ENCODE measurements around the gene SLC4A1. TPM values are rescaled to one million over a fixed set of nuclear protein-coding genes. Genes with fewer than 3 reads are reported as not detected.

SLC4A1 gene
- total and polyA plus RNA-seq, 2 of the 13 experiments (the other 11 are each of a cell fraction or from before 2014, with no cell fraction given): not detected

DNA sequence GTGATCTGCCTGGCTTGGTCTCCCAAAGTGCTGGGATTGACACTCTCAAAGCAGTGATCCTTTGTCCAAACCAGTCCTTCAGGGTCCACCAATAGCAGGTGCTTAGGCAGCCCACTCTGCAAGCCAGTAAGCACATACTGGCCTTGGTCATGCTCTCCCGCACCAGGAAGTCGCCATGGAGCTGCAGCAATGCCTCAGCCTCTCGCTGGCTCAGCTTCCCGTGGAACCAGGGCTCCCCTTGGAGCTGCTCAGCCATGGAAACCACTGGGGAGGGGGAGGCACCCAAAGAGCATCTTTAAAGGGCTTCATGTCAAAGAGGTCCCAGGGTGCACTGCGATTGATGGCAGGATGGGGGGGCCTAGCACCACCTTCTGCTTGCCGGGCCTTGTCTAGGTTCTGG is 38.8 kb downstream of the SLC4A1 start:
- CTCF ChIA-PET (ENCODE audit: low intra/inter-chr PET ratio, low total read pairs): no interaction called here
- FAIRE-seq (no peak), DNase-seq (ENCODE audit: low spot score) (no peak), ATAC-seq (peak; percentile 20; the same call in 1 of the 3 replicates)
- no peak overlapping the region for H3K9ac ChIP-seq (ENCODE audit: insufficient read depth, low read depth, low read length)
- in situ Hi-C loops (cut with HindIII; ENCODE audit: extremely low pct_ligation_motif_present, low pct_unique_long_range_greater_than_20kb) (no loop called here), intact Hi-C loops (cut with micrococcal nuclease; ENCODE audit: unreplicated experiment) (no loop called here)
- H3K27me3 ChIP-seq (ENCODE audit: control insufficient read depth in 1 of 2, insufficient read depth in 2 of 2, low read length in 2 of 2): peaks cover 0 to 30% of the 10 kb centered on the region in 2 experiments; a peak in 3 of 5 replicates
- no peaks in the 10 kb centered on the region for H3K4me1 ChIP-seq (ENCODE audit: insufficient read depth, low read length)
- TF ChIP-seq CEBPG (CRISPR knock-in tag; IDR thresholded peaks at IDR 0.05) (no peak), RARA (CRISPR knock-in tag; IDR thresholded peaks at IDR 0.05) (no peak), FOXJ3 (CRISPR knock-in tag; IDR thresholded peaks at IDR 0.05; ENCODE audit: borderline replicate concordance) (no peak), NR3C1 (CRISPR knock-in tag; IDR thresholded peaks at IDR 0.05) (no peak), ZSCAN9 (CRISPR knock-in tag; IDR thresholded peaks at IDR 0.05; ENCODE audit: borderline replicate concordance) (no peak), GMEB1 (CRISPR knock-in tag; IDR thresholded peaks at IDR 0.05; ENCODE audit: borderline replicate concordance) (no peak), REXO4 (CRISPR knock-in tag; IDR thresholded peaks at IDR 0.05; ENCODE audit: borderline replicate concordance) (no peak), ZNF484 (CRISPR knock-in tag; IDR thresholded peaks at IDR 0.05; ENCODE audit: borderline replicate concordance, low read depth) (no peak), RERE (CRISPR knock-in tag; IDR thresholded peaks at IDR 0.05; ENCODE audit: low read depth) (no peak), ZNF710 (CRISPR knock-in tag; IDR thresholded peaks at IDR 0.05; ENCODE audit: borderline replicate concordance) (no peak), PTBP1 (IDR thresholded peaks at IDR 0.05; ENCODE audit: low read depth, low read length, poor library complexity, severe bottlenecking) (no peak), PHF21A (CRISPR knock-in tag; IDR thresholded peaks at IDR 0.05) (no peak), ZNF850 (CRISPR knock-in tag; conservative IDR thresholded peaks at IDR 0.05) (no peak), ZNF768 (CRISPR knock-in tag; IDR thresholded peaks at IDR 0.05) (no peak), POLR2A (IDR thresholded peaks at IDR 0.05; ENCODE audit: insufficient read depth in 1 of 2, low read depth in 2 of 2, low read length in 2 of 2) (no peak)
- TF ChIP-seq, protein P1, sequence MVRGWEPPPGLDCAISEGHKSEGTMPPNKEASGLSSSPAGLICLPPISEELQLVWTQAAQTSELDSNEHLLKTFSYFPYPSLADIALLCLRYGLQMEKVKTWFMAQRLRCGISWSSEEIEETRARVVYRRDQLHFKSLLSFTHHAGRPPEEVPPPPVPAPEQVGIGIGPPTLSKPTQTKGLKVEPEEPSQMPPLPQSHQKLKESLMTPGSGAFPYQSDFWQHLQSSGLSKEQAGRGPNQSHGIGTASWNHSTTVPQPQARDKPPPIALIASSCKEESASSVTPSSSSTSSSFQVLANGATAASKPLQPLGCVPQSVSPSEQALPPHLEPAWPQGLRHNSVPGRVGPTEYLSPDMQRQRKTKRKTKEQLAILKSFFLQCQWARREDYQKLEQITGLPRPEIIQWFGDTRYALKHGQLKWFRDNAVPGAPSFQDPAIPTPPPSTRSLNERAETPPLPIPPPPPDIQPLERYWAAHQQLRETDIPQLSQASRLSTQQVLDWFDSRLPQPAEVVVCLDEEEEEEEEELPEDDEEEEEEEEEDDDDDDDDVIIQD (CRISPR knock-in tag; IDR thresholded peaks at IDR 0.05; ENCODE audit: low read depth): no peak
- H3K4me3 ChIP-seq (replicated peaks in 1 of 3; ENCODE audit: insufficient read depth in 1 of 3, low read depth in 2 of 3, low read length in 3 of 3): no peak overlapping the region
- no peaks in the 10 kb centered on the region for H4K20me1 ChIP-seq (ENCODE audit: insufficient read depth, low read length)
- H3K27ac ChIP-seq (ENCODE audit: extremely low read length, insufficient read depth, low read length): no peak overlapping the region
- BruUV-seq (replicated peaks): no TSS peak
- H3K79me2 ChIP-seq (ENCODE audit: insufficient read depth, low read length): no peaks in the 10 kb centered on the region
- POLR2A ChIA-PET: no interaction called here
- 38% methylated on average over 4 of the region's 6 CpGs for WGBS (ENCODE audit: low lambda C conversion rate)
- H3K36me3 ChIP-seq (replicated peaks in 1 of 2; ENCODE audit: control insufficient read depth in 1 of 2, insufficient read depth in 2 of 2, low read length in 2 of 2): no peaks in the 10 kb centered on the region
- no peak overlapping the region for H2AFZ ChIP-seq (ENCODE audit: low read length)
- no peak overlapping the region for H3K4me2 ChIP-seq (ENCODE audit: low read depth, low read length)
- no peaks in the 10 kb centered on the region for H3K9me3 ChIP-seq (ENCODE audit: low read length)
